HG03442 (cell line): Measurements from ENCODE around the gene LNP1.
"Not testable (repeated sequence)": the region's sequence is repeated elsewhere in the genome, so short reads cannot be mapped to it uniquely, and the experiment has no call there.

ENCODE experiments used
- ATAC-seq: cut with Tn5 transposase; IDR thresholded peaks from one replicate; pipeline ENCODE4 v1.9.1; 2021; ENCODE audit warnings: mild to moderate bottlenecking, moderate library complexity; ENCODE audit not compliant: unreplicated experiment

LNP1 gene

GRCh38 chr3:100427699-100428098 lies 26.4 kb downstream of the LNP1 start:
- no peak for ATAC-seq

GRCh38 chr3:100429187-100429716 lies 27.9 kb downstream of the LNP1 start:
- no peak for ATAC-seq

DNA sequence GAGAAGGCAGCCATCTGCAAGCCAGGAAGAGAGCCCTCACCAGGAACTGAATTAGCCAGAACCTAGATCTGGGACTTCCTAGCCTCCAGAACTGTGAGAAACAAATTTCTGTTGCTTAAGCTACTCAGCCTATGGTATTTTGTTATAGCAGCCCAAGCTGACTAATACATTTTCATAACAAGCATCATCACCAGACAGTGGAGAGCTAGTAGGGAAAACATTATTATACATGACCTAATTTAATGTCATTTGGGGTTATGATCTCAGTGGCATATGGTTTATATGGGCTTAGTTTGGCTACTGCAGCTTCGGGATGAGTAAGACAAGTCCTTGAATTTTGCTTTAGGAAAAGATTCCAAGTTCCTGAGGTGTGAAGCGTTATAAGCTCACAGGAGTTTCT lies 35.6 kb downstream of the LNP1 start:
- no peak for ATAC-seq

- ATAC-seq = no peak
These were observed 36.6 kb downstream of the LNP1 start for GRCh38 chr3:100437721-100438622.

GRCh38 chr3:100438623-100438974 lies 37.3 kb downstream of the LNP1 start:
- no peak for ATAC-seq

DNA sequence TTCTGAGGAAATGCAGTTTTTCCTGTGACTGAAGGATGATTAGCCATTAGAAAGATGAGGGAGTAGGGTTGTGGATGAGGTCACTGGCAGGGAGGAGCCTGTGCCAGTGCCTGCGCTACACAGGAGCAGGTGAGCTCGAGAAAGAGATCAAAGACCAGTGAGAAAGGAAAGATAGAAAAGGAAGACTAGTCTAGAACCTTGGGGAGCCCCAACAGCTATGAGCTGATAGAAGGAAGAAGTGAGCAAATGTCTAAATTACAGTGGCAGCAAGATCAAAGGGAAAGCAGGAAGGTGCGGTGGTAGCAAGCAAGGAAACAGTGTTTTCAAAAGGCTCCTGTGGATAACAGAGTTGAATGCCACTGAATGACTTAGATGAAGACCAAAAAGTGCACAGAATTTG lies 39.6 kb downstream of the LNP1 start:
- no peak for ATAC-seq

GRCh38 chr3:100443690-100444089 lies 42.4 kb downstream of the LNP1 start:
- ATAC-seq = no peak

GRCh38 chr3:100447067-100447466 lies 45.7 kb downstream of the LNP1 start:
- not testable (repeated sequence) for ATAC-seq

DNA sequence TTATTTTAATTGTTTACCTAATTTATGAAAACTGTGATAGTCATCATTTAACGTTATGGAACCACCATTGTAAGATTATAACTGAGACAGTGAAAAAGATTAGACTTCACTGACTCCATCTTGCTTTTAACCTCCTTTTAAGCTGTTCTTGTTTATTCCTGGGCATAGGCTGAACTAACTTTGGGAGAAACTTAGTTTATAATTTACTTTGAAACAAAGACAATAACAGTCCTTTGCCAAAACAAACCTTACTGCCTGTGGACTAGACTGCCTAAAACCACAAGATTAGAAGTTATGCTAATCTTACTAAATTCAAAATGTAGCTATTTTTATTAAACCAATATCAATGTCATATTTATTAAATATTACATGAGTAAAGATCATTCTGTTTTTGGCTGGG lies 46.7 kb downstream of the LNP1 start:
- no peak for ATAC-seq

- no peak for ATAC-seq
These were observed 47.9 kb downstream of the LNP1 start for GRCh38 chr3:100449214-100449613.

DNA sequence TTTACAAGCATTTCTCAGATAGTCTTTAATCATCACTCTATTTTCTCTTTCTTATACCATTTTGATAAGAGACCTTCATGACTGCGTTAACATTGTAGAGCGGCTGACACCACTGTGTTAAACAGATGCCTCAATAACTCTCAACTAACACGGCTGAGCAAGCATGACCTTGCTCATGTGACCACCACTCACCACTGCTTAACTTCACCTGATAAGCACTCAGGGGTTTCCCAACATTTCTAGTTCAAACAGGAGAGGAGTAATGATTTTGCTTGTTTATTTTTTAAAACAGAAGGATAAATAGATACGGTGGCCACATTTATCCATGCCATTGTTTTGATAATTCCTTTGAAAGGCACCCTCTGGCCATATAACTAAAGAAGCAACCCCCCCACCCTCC lies 53.3 kb downstream of the LNP1 start:
- no peak for ATAC-seq

DNA sequence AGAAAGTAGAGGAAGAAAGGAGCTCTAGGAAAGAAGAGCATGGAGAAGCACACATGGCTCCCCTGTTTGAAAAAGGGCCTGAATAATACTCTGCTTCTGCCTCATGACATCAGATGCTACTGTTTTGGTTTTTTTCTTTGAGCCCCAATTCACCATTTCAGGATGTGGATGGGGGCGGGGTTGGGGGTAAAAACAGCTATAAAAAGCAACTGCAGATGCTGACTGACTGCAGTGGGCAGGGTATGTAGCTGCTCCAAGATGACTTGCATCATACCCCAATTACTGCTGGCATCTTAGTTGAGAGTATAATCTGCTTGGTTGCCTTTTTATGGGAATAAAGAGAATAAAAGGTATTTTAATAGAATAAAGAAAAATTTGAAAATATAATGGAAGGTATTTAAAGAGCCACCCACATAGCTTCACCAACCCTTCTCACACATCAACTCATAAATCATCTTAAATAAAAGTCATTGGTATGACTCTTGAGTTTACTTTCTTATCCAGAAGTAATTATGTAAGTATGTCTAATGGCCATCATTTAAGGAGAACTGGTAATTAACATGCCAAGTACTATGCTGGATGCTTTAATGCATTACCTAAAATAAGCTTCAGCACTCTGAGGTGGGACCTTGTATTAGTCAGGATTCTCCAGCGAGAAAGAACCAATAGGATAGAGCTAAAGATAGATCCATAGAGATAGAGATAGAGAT lies 54.7 kb downstream of the LNP1 start:
- no peak for ATAC-seq

DNA sequence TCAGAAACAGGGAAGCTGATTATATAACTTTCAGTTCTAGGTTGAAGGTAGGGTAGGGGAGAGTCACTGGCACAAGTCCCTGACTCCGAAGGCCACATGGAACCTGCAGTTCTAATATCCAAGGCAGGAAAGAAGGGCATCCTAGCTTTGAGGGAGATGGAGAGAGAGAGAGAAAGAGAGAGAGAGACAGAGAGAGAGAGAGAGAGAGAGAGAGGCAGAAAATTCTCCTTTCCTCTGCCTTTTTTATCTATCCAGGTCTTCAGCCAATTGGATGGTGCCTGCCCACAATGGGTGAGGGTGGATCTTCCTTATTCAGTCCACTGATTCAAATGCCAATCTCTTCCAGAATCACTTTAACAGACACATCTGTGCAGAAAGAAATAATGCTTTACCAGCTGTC lies 55.4 kb downstream of the LNP1 start:
- ATAC-seq = no peak

GRCh38 chr3:100457811-100458210 lies 56.5 kb downstream of the LNP1 start:
- no peak for ATAC-seq

DNA sequence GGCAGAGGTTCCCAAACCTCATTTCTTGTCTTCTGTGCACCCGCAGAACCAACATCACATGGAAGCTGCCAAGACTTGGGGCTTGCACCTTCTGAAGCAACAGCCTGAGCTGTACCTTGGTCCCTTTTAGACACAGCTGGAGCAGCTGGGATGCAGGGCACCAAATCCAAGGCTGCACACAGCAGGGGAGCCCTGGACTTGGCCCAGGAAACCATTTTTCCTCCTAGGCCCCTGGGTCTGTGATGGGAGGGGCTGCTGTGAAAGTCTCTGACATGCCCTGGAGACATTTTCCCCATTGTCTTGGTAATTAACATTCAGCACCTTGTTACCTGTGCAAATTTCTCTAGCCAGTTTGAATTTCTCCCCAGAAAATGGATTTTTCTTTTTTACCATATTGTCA lies 57.5 kb downstream of the LNP1 start:
- ATAC-seq = no peak

DNA sequence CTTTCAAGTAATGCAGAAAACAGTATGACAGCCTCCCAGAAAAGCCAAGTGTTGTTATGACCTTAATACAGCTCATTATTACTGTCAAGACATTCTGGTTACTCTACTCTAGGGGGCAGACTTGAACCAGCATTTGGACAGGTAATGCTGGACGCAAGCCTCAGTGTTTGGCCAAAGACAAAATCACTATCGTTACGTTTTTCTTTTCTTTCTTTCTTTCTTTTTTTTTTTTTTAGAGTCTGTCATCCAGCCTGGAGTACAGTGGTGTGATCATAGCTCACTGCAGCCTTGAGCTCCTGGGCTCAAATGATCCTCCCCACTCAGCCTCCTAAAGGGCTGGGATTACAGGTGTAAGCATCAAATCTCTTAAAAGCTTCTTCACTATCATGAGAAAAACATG lies 61.7 kb downstream of the LNP1 start:
- ATAC-seq = peak; percentile 87

GRCh38 chr3:100463646-100464155 lies 62.4 kb downstream of the LNP1 start:
- no peak for ATAC-seq

DNA sequence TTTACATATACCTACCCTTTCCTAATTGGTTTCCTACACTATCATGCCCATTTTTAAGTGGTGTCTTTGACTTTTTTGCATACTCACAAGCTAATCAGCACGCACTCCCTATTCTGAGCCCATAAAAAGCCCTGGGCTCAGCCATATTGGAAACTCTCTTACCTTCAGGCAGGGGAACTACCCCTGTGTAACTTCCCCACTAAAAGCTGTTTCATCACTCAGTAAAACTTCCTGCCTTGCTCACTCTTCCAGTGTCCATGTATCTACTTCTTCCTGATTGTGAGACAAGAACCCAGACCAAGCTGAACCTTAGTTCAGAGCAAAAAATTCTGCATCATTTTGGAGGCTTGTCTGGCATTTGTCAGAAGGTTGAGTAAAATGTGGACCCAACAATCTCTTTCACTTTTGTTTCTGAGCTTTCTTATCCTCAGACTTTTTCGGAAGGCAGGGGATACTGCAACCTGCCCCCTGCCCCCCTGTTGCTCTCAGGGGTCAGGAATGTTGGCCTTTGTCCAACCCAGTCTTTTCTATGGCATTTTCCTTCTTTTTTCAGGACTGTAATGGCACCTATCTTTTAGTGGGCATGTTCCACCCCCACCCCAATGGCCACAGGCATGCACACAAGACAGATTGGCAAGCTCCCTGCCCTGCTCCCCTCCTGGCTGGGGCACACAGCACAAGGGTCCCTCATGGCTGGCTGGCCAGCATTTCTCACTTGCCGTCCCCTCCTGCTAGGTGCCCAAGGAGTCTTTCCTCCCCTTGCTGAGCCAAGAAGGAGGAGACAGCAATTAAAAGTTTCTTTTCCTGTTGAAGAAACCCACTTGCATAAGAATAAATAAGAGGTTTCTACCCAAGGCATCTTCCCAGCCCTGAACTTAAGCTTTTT lies 64.8 kb downstream of the LNP1 start:
- ATAC-seq = peak; percentile 52

DNA sequence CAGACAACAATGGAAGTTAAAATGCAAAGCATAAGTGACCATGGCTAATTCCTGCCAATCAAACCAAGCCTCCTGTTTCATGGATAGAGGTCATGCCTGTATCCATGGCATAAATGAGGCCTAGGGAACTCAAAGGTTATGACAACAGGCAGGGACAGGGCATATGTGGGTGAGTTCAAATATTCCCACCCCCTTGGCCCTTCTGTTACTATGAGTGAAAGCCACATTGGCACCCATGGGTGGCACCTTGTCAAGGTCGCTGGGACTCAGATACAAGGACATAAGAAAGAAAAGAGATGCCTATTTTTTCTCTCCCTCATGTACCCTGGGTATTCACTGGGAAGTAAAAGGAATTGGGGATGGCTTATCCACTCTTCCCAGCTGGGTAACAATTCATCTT lies 65.8 kb downstream of the LNP1 start:
- no peak for ATAC-seq

DNA sequence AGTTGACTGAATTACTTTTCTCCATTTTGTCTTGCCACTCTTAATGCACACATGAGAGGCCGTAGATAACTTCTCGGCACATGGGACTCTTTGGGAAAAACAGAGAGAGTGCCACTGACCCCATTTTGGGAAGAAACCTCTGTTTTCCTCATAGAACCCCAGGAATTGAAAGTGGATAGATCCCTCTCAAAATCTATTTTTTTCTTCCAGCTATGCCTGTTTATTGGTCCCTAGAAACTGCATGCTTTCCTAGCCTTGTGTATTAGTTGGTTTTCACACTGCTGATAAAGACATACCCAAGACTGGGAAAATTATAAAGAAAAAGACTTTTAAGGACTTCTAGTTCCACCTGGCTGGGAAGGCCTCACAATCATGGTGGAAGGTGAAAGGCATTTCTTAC lies 67.3 kb downstream of the LNP1 start:
- ATAC-seq = no peak

GRCh38 chr3:100470951-100471350 lies 69.6 kb downstream of the LNP1 start:
- no peak for ATAC-seq
